ENCODE measurements around the gene MCCD1.
"Not testable (repeated sequence)": the region's sequence is repeated elsewhere in the genome, so short reads cannot be mapped to it uniquely, and the experiment has no call there.

The MCCD1 gene, protein sequence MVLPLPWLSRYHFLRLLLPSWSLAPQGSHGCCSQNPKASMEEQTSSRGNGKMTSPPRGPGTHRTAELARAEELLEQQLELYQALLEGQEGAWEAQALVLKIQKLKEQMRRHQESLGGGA

GRCh38 chr6:31528821-31529328, at the start of gene MCCD1:
MCCD1 (plus strand) TSS chr6:31528962; CDS start chr6:31529015, 53 bp downstream.
- no peak for DNase-seq

GRCh38 chr6:31479151-31479932, 49.4 kb upstream of the MCCD1 start:
- no peak for DNase-seq

- no peak for DNase-seq
Measured at GRCh38 chr6:31479933-31480535, 48.7 kb upstream of the MCCD1 start.

DNA sequence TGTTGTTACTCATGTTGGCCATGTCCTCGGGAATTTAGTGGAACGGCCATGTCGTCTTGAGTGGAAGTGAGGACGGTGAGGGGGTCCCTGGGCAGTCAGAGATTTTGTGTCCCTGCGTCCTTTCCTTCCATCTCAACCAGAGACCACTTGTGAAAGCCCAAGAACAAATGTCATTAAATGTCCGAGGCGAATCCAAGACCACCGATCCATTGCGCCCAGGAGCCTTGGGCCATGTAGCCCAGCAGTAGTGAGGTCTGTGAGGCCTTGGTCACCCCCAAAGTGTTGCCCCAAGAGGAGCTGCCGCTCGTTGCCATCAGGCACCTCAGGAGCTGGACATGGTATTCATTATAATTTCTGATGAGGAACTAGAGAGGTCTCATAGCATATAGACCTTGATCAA, 48.2 kb upstream of the MCCD1 start:
- no peak for DNase-seq

DNA sequence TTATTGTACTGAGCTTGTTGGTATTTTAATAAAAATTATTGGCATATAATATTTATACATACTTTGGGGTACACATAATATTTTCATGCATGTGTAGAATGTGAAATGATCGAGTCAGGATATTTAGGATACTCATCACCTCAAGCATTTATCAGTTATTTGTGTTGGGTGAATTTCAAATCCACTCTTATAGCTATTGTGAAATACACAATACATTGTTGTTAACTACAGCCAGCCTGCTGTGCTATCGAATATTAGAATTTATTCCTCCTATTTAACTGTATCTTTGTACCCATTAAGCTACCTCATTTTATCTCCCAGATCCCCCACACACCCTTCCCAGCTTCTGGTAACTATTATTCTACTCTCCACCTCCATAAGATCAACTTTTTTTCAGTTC, 45.4 kb upstream of the MCCD1 start:
- DNase-seq = no peak

DNA sequence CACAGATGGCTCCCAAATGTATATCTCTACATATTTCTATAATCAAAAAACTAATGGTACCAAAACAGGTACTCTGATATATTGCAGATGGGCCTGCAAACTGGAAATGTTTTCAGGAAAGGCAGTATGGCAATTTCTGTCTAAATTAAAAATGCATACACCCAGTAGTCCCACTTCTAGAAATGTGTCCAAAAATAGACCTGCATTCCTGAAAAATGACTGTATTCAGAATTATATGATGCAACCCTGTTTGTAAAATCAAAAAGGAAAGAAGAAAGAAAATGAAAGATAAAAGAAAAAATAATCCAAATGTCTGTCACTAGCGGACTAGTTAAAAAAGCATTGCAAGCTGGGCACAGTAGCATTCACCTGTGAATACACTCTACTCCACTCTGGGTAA, 43.7 kb upstream of the MCCD1 start:
- no peak for DNase-seq

- not testable (repeated sequence) for DNase-seq
Measured at GRCh38 chr6:31486065-31486837, 42.5 kb upstream of the MCCD1 start.

DNA sequence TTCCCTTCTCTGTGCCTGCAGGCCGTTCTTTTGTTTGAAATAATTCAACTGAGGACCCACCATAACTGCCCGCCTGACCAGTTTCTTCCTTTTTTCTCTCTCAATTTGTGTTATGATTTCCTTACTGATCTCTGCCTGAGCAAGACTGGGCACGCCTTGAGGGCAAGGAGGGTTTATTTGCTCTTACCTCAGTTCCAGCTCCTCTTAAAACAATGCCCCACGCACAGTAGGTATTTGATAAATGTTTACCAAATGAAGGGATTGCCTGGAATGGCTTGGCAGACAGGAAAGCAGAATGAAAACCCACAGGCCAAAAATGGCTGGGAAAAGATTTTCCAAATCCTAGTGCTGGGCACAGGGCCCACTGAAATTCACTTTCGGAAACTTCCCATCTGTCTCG, 41.1 kb upstream of the MCCD1 start:
- DNase-seq = not testable (repeated sequence)

DNA sequence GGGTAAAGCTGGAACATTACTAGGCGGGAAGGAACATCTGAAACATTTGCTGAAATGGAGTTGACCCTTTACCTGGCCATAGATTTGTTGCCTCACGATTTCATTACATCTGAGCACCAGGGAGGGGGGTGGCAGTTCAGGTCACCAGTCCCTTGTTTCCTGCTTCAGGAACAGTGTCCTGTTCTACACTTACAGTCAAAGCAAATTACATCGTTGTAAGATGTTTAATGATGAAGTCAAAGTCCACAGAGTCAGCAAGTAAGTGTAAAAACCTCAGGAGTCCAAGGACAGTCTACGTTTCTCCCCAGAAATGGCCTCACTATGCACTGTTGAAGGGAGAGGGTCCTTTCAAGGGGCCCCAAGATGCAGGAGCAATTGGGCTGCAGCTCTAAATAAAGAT, 39.7 kb upstream of the MCCD1 start:
- no peak for DNase-seq

GRCh38 chr6:31490115-31490873, 38.5 kb upstream of the MCCD1 start:
- DNase-seq = no peak

DNA sequence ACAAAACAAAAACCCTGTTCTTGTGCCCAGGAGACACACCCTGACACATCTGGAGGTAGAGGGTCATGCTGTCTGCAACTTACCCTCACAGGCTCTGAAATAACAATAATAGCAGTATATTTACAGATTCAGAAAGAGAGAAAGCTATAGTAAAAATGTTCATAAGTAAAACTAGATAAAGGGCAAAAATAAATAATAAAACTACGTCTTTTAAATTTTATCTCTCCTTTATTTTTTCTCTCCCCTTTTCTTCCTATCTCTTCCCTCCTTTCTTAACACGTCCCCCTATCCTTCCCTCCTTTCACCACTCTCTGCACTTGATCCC, 35.2 kb upstream of the MCCD1 start:
- not testable (repeated sequence) for DNase-seq

- DNase-seq = peak; percentile 65
Measured at GRCh38 chr6:31493875-31494694, 34.7 kb upstream of the MCCD1 start.

- no peak for DNase-seq
Measured at GRCh38 chr6:31495580-31495979, 33.2 kb upstream of the MCCD1 start.

DNA sequence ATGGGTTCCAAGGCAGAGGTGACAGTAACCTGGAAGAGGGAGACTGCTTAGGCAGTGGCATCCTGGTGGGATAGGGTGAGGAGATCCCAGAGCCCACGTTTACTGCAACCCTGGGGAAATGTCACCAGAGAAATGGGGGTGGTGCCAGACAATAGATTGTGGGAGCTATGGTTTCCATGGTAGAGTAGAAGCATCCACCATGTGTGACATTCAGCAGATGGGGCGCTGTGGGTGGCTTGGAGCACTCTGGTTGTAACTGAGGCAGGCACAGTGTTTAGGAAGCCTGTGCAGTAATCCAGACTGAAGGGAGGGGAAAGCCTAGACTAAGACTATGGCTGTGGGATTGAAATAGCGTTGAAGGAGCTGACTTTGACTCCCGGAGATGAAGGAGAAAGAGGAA, 31.9 kb upstream of the MCCD1 start:
- DNase-seq = not testable (repeated sequence)

GRCh38 chr6:31497531-31498476, 31.0 kb upstream of the MCCD1 start, which contains the start of gene MICB:
MICB (plus strand) TSS chr6:31498145; CDS start chr6:31498194, 49 bp downstream.
- peak; percentile 80 for DNase-seq

DNA sequence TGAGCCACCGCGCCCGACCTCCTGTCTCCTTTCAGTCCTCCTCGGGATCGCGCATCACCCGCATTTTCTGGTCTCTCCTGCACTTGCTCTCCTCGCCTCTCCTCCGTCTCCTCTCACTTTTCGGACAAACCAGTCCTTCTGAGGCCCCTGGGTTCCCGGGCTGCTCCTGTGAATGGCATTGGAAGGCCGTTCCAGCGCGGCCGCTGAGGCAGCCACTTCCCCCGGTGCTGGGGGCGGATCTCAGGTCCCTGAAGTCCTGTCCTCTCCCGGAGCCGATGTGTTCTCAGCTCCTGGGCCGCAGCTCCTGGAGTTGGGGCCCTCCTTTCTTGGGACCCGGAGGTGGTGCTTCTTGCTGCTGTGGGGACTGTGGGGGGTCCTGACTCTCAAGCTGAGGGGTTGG, 30.0 kb upstream of the MCCD1 start:
- no peak for DNase-seq

GRCh38 chr6:31499648-31500047, 29.1 kb upstream of the MCCD1 start:
- not testable (repeated sequence) for DNase-seq

DNA sequence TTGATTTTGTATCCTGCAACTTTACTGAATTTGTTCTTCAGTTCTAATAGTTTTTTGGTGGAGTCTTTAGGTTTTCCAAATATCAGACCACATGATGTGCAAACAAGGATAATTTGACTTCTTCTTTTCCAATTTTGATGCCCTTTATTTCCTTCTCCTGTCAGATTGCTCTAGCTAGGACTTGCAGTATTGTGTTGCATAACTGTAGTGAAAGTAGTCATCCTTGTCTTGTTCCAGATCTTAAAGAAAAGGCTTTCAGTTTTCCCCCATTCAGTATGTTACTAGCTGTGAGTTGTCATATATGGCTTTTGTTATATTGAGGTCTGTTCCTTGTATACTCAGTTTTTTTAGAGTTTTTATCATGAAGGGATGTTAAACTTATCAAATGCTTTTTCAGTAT, 26.2 kb upstream of the MCCD1 start:
- no peak for DNase-seq

- not testable (repeated sequence) for DNase-seq
Measured at GRCh38 chr6:31509036-31509435, 19.7 kb upstream of the MCCD1 start.

DNA sequence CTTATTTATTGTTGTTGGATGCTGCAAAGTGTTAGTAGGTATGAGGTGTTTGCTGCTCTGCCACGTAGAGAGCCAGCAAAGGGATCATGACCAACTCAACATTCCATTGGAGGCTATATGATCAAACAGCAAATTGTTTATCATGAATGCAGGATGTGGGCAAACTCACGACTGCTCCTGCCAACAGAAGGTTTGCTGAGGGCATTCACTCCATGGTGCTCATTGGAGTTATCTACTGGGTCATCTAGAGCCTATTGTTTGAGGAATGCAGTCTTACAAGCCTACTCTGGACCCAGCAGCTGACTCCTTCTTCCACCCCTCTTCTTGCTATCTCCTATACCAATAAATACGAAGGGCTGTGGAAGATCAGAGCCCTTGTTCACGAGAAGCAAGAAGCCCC, 18.8 kb upstream of the MCCD1 start:
- no peak for DNase-seq
